CD4-positive, alpha-beta memory T cell (primary cell): ENCODE results near the gene DPM2. TPM values are rescaled to one million over a fixed set of nuclear protein-coding genes. Genes with fewer than 3 reads are reported as not detected.

Source experiments
- CTCF ChIA-PET: fragments of 350-600 bp; sonication (Branson Sonifier 250); formaldehyde crosslinking; loops from one replicate; lab custom pipeline; 2021; ENCODE audit warnings: inconsistent platforms; ENCODE audit not compliant: partially characterized antibody; lab: Charles Lee
- POLR2A ChIA-PET: fragments of 350-600 bp; sonication (Branson Sonifier 250); formaldehyde crosslinking; loops from one replicate; lab custom pipeline; 2021; ENCODE audit not compliant: partially characterized antibody; lab: Charles Lee
- DNase-seq, 5 donors: peaks; one replicate each; pipeline versions ENCODE4 v3.0.0 to v3.0.0-alpha.2; 2020 to 2022; ENCODE audit warnings: mixed read lengths in 1 of 5
- H3K27ac ChIP-seq: one replicate; pipeline ENCODE4 v1.7.0; 2013; ENCODE audit warnings: low read depth, low read length
- H3K27me3 ChIP-seq: 2 replicates; pipeline ENCODE4 v1.7.0; 2013; ENCODE audit warnings: mild to moderate bottlenecking, low read length, moderate library complexity; ENCODE audit not compliant: insufficient read depth
- H3K36me3 ChIP-seq: 2 replicates; pipeline ENCODE4 v1.7.0; 2013; ENCODE audit warnings: mild to moderate bottlenecking, low read length, moderate library complexity; ENCODE audit not compliant: insufficient read depth
- H3K4me1 ChIP-seq: 2 replicates; pipeline ENCODE4 v1.7.0; 2013; ENCODE audit warnings: mild to moderate bottlenecking, low read length, moderate library complexity; ENCODE audit not compliant: insufficient read depth
- H3K4me3 ChIP-seq, 2 donors: one replicate each; pipeline ENCODE4 v1.7.0; 2013; ENCODE audit warnings: low read length in 2 of 2, mild to moderate bottlenecking in 1 of 2
- H3K9me3 ChIP-seq, 2 donors: one replicate each; pipeline ENCODE4 v1.7.0; 2013; ENCODE audit warnings: low read length in 2 of 2, control low read depth in 1 of 2; ENCODE audit not compliant: control insufficient read depth in 1 of 2
- H3K27ac Mint-ChIP-seq, 7 donors: one replicate each; pipeline ENCODE4 v1.8.0; 2020 to 2021; ENCODE audit warnings: mixed read lengths in 7 of 7, mild to moderate bottlenecking in 6 of 7, inconsistent platforms in 3 of 7, moderate library complexity in 3 of 7
- H3K27me3 Mint-ChIP-seq, 2 donors: one replicate each; pipeline ENCODE4 v1.8.0; 2020 to 2021; ENCODE audit warnings: mixed read lengths in 2 of 2
- H3K36me3 Mint-ChIP-seq, 2 donors: one replicate each; pipeline ENCODE4 v1.8.0; 2020 to 2021; ENCODE audit warnings: mixed read lengths in 2 of 2, inconsistent platforms in 1 of 2, mild to moderate bottlenecking in 1 of 2
- H3K4me1 Mint-ChIP-seq, 4 donors: one replicate each; pipeline ENCODE4 v1.8.0; 2020 to 2021; ENCODE audit warnings: mixed read lengths in 4 of 4, mild to moderate bottlenecking in 1 of 4
- H3K4me3 Mint-ChIP-seq, 8 donors: one replicate each; pipeline ENCODE4 v1.8.0; 2020 to 2021; ENCODE audit warnings: mixed read lengths in 8 of 8, mild to moderate bottlenecking in 7 of 8, moderate library complexity in 6 of 8, inconsistent platforms in 3 of 8
- H3K9me3 Mint-ChIP-seq, 8 donors: one replicate each; pipeline ENCODE4 v1.8.0; 2020 to 2021; ENCODE audit warnings: mixed read lengths in 8 of 8, mild to moderate bottlenecking in 5 of 8, inconsistent platforms in 3 of 8, moderate library complexity in 1 of 8
- intact Hi-C: fragments of 100-400 bp; cut with micrococcal nuclease; formaldehyde crosslinking; loops from one replicate; pipeline ENCODE4 v1.15.1; 2023
- polyA plus RNA-seq, 2 donors: library from polyadenylated mRNA; unstranded; fragments of 300-500 nt; fragmentation: Illumina TruSeq; gene quantifications; one replicate each; pipeline ENCODE4 v1.2.3, GENCODE V29; 2021
- total RNA-seq, 2 experiments: library from RNA; stranded (reverse); gene quantifications; one replicate each; pipeline ENCODE4 v1.2.3, GENCODE V29; 2021

The DPM2 gene
- total and polyA plus RNA-seq, 4 experiments from 2014 or later = 37.0 to 43.1 (median 40.3) TPM

GRCh38 chr9:127968042-127968441, 30.4 kb upstream of the DPM2 start:
- ChIA-PET CTCF (interaction anchor here (0.5 to 17.5 kb wide), 3 partner anchors 13 to 66 kb away, joined by 3 to 182 read pairs (median 46); no protein-coding TSS in a partner anchor), POLR2A (interaction anchor here (18.7 to 36.2 kb wide), 4 partner anchors 4 to 58 kb away, joined by 250 to 1317 read pairs (median 482); partner anchors contain the start of genes DPM2 and EEIG1)
- Mint-ChIP-seq H3K4me1 (peaks cover 76 to 100% (median 91%) of the 10 kb centered on the region in 4 donors), H3K27me3 (no peaks in the 10 kb centered on the region), H3K36me3 (peaks cover 11 to 43% of the 10 kb centered on the region in 2 donors), H3K27ac (peak overlapping the region; percentile 81 to 99 (median 97)), H3K4me3 (peak overlapping the region; percentile 41 to 96 (median 84)), H3K9me3 (no peaks in the 10 kb centered on the region)
- Histone ChIP-seq H3K4me1 (peaks cover 100% of the 10 kb centered on the region), H3K27ac (peak overlapping the region; percentile 78), H3K36me3 (no peaks in the 10 kb centered on the region), H3K9me3 (no peaks in the 10 kb centered on the region), H3K4me3 (no peak overlapping the region), H3K27me3 (no peaks in the 10 kb centered on the region)
- intact Hi-C loops = no loop called here
- DNase-seq = peak in 1 of 5 donors; percentile 75

GRCh38 chr9:127967151-127967809, 29.6 kb upstream of the DPM2 start:
- Histone ChIP-seq H3K36me3 (no peaks in the 10 kb centered on the region), H3K27me3 (no peaks in the 10 kb centered on the region), H3K4me1 (peaks cover 100% of the 10 kb centered on the region), H3K27ac (peak overlapping the region; percentile 78), H3K9me3 (no peaks in the 10 kb centered on the region), H3K4me3 (peak overlapping the region in 1 of 2 donors; percentile 20)
- Mint-ChIP-seq H3K36me3 (peaks cover 11 to 49% of the 10 kb centered on the region in 2 donors), H3K4me3 (peak overlapping the region; percentile 45 to 96 (median 74)), H3K27ac (peak overlapping the region; percentile 79 to 99 (median 96)), H3K4me1 (peaks cover 75 to 100% (median 90%) of the 10 kb centered on the region in 4 donors), H3K9me3 (no peaks in the 10 kb centered on the region), H3K27me3 (no peaks in the 10 kb centered on the region)
- intact Hi-C loops = no loop called here
- no peak for DNase-seq
- POLR2A ChIA-PET = interaction anchor here (18.7 to 36.2 kb wide), 4 partner anchors 4 to 59 kb away, joined by 250 to 1317 read pairs (median 482); partner anchors contain the start of genes DPM2 and EEIG1
- CTCF ChIA-PET = interaction anchor here (1.3 to 17.5 kb wide), 3 partner anchors 12 to 67 kb away, joined by 3 to 182 read pairs (median 46); no protein-coding TSS in a partner anchor

- Histone ChIP-seq H3K36me3 (peaks cover 3% of the 10 kb centered on the region), H3K9me3 (no peaks in the 10 kb centered on the region), H3K27ac (peak overlapping the region; percentile 78), H3K4me1 (peaks cover 100% of the 10 kb centered on the region), H3K4me3 (peak overlapping the region in 1 of 2 donors; percentile 9), H3K27me3 (no peaks in the 10 kb centered on the region)
- Mint-ChIP-seq H3K27me3 (no peaks in the 10 kb centered on the region), H3K9me3 (no peaks in the 10 kb centered on the region), H3K27ac (peak overlapping the region; percentile 79 to 97 (median 95)), H3K4me3 (peak overlapping the region; percentile 15 to 96 (median 74)), H3K36me3 (peaks cover 16 to 51% of the 10 kb centered on the region in 2 donors), H3K4me1 (peaks cover 75 to 100% (median 91%) of the 10 kb centered on the region in 4 donors)
- CTCF ChIA-PET = interaction anchor here (0.6 to 17.5 kb wide), 4 partner anchors 11 to 68 kb away, joined by 3 to 182 read pairs (median 24); no protein-coding TSS in a partner anchor
- POLR2A ChIA-PET = interaction anchor here (18.7 to 36.2 kb wide), 4 partner anchors 3 to 60 kb away, joined by 250 to 1317 read pairs (median 482); partner anchors contain the start of genes DPM2 and EEIG1
- no peak for DNase-seq
- intact Hi-C loops = no loop called here
These were observed 28.9 kb upstream of the DPM2 start for GRCh38 chr9:127966416-127967150.

- intact Hi-C loops = no loop called here
- ChIA-PET POLR2A (interaction anchor here (1.0 to 36.2 kb wide), 5 partner anchors 2 to 60 kb away, joined by 3 to 1317 read pairs (median 482); partner anchors contain the start of genes DPM2 and EEIG1), CTCF (interaction anchor here (1.1 to 17.5 kb wide), 4 partner anchors 10 to 68 kb away, joined by 3 to 182 read pairs (median 6); no protein-coding TSS in a partner anchor)
- peaks cover 22 to 55% of the 10 kb centered on the region in 2 donors for H3K36me3 Mint-ChIP-seq
- Histone ChIP-seq H3K4me3 (peak overlapping the region in 1 of 2 donors; percentile 9), H3K27me3 (no peaks in the 10 kb centered on the region), H3K27ac (peak overlapping the region; percentile 78), H3K4me1 (peaks cover 100% of the 10 kb centered on the region), H3K36me3 (peaks cover 6% of the 10 kb centered on the region), H3K9me3 (no peaks in the 10 kb centered on the region)
- no peaks in the 10 kb centered on the region for H3K9me3 Mint-ChIP-seq
- H3K4me1 Mint-ChIP-seq = peaks cover 75 to 100% (median 92%) of the 10 kb centered on the region in 4 donors
- no peak for DNase-seq
- H3K27me3 Mint-ChIP-seq = no peaks in the 10 kb centered on the region
- H3K27ac Mint-ChIP-seq = peak overlapping the region; percentile 48 to 97 (median 84)
- peak overlapping the region; percentile 74 to 95 (median 80) for H3K4me3 Mint-ChIP-seq
These were observed 28.3 kb upstream of the DPM2 start for GRCh38 chr9:127965953-127966352.

DNA sequence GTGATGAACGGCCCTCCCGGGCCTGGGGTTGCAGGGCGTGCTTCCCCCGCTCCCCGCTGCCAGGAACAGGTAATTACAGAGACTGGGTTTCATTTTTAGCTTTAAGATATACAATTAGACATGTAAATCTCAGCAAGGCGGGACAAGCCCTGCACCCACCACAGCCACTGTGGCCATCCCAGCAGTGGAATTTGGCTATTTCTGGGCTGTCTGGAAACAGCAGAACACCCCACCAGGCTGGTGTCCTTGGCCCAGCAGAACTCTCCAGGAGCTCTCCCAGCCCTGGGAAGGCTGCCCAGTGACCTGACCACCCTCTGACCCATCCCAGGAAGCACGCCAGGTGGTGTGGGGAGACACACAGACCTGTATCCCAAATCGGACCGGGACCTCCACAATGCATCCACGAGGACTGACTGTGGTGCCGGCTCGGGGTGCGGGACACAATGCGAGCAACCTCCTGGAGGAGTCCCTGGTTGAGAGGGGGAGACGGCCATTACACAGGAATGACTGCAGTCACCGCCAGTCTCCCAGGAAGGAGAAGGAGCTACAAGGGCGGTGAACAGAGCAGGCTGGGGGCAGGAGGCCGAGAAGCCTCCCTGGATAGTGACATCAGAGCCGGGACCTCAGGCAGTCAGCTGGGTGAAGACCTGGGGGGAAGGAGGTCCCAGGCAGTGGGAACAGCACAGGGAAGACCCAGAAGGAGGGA, 25.9 kb upstream of the DPM2 start:
- Mint-ChIP-seq H3K9me3 (no peaks in the 10 kb centered on the region), H3K27me3 (no peaks in the 10 kb centered on the region), H3K36me3 (peaks cover 28 to 59% of the 10 kb centered on the region in 2 donors), H3K4me3 (peak overlapping the region; percentile 38 to 86 (median 72)), H3K27ac (peak overlapping the region; percentile 85 to 97 (median 88)), H3K4me1 (peaks cover 72 to 100% (median 93%) of the 10 kb centered on the region in 4 donors)
- Histone ChIP-seq H3K9me3 (no peaks in the 10 kb centered on the region), H3K4me3 (peak overlapping the region in 1 of 2 donors; percentile 17), H3K4me1 (peaks cover 100% of the 10 kb centered on the region), H3K36me3 (peaks cover 6% of the 10 kb centered on the region), H3K27me3 (no peaks in the 10 kb centered on the region), H3K27ac (peak overlapping the region; percentile 47)
- intact Hi-C loops = no loop called here
- no peak for DNase-seq
- ChIA-PET POLR2A (interaction anchor here (0.7 to 36.2 kb wide), 5 partner anchors 0 to 63 kb away, joined by 3 to 1317 read pairs (median 482); partner anchors contain the start of gene EEIG1), CTCF (interaction anchor here (0.7 to 13.9 kb wide), 4 partner anchors 9 to 72 kb away, joined by 3 to 300 read pairs (median 4); no protein-coding TSS in a partner anchor)

GRCh38 chr9:127963041-127963358, 25.3 kb upstream of the DPM2 start:
- Mint-ChIP-seq H3K36me3 (peaks cover 27 to 56% of the 10 kb centered on the region in 2 donors), H3K9me3 (no peaks in the 10 kb centered on the region), H3K4me1 (peaks cover 67 to 100% (median 90%) of the 10 kb centered on the region in 4 donors), H3K27ac (peak overlapping the region; percentile 85 to 97 (median 88)), H3K27me3 (no peaks in the 10 kb centered on the region), H3K4me3 (peak overlapping the region in 7 of 8 donors; percentile 25 to 86 (median 72))
- H3K4me3 ChIP-seq = peak overlapping the region in 1 of 2 donors; percentile 17
- ChIA-PET CTCF (interaction anchor here (0.7 to 13.9 kb wide), 4 partner anchors 9 to 73 kb away, joined by 3 to 300 read pairs (median 4); no protein-coding TSS in a partner anchor), POLR2A (interaction anchor here (0.7 to 36.2 kb wide), 5 partner anchors 1 to 63 kb away, joined by 3 to 1317 read pairs (median 482); partner anchors contain the start of gene EEIG1)
- intact Hi-C loops = no loop called here
- H3K27me3 ChIP-seq = no peaks in the 10 kb centered on the region
- no peaks in the 10 kb centered on the region for H3K9me3 ChIP-seq
- peak overlapping the region; percentile 47 for H3K27ac ChIP-seq
- H3K36me3 ChIP-seq = peaks cover 6% of the 10 kb centered on the region
- no peak for DNase-seq
- peaks cover 100% of the 10 kb centered on the region for H3K4me1 ChIP-seq
